Measurements from ENCODE around the gene ANKRD52. TPM values are rescaled to one million over a fixed set of nuclear protein-coding genes. Genes with fewer than 3 reads are reported as not detected.
A peak's percentile ranks its signal among the peaks of the same experiment; 100 is the strongest.

Gene ANKRD52
- total RNA-seq, 1 donor from 2014 or later, result 64.6 TPM

DNA sequence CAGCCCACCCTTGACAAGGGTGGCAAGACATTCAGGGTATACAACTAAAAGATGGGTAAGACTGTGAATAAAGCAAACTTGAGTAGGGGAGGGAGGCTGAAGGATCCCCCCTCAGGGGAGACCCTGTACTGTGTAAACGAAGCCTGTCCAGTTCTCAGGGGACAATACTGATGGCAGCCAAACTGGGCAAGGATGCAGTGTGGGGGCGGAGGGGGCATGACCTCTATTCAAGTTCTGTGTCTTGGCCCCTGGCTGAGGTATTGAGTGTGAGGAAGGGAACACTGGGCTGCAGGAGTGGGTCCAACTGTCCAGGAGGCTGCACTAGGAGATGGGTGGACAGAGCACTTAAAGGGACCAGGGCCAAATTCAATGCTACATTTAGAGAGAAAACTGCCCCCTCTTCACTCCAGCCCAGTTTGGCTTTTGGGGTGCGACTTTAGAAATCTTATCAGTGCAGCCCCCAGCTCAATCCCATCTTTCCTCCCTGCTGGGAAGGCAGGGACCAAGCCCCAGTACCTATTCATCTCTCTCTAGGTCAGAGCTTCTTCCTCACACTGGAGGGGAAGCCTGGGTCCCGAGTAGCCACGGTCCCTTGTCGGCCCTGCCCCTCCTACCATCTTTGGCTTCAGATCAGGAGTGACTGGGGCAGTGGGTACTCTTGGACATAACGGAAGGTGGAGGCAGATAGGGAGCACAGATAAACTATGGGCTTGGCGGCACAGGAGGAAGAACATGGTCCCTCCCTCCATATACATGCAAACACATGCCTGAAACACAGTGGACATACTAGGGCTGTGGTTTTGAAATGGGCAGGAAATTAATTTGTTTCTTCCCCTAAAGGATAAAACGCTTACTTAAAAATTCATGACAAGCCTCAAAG, 16.5 kb downstream of the ANKRD52 start:
- no peak for DNase-seq (ENCODE audit: low spot score)

- no peak for DNase-seq (ENCODE audit: low spot score)
Measured at GRCh38 chr12:56237552-56237951, 20.6 kb downstream of the ANKRD52 start.

- DNase-seq (ENCODE audit: low spot score), result no peak
Measured at GRCh38 chr12:56236985-56237384, 21.2 kb downstream of the ANKRD52 start.

- DNase-seq (ENCODE audit: low spot score), result no peak
Measured at GRCh38 chr12:56236091-56236490, 22.1 kb downstream of the ANKRD52 start.

DNA sequence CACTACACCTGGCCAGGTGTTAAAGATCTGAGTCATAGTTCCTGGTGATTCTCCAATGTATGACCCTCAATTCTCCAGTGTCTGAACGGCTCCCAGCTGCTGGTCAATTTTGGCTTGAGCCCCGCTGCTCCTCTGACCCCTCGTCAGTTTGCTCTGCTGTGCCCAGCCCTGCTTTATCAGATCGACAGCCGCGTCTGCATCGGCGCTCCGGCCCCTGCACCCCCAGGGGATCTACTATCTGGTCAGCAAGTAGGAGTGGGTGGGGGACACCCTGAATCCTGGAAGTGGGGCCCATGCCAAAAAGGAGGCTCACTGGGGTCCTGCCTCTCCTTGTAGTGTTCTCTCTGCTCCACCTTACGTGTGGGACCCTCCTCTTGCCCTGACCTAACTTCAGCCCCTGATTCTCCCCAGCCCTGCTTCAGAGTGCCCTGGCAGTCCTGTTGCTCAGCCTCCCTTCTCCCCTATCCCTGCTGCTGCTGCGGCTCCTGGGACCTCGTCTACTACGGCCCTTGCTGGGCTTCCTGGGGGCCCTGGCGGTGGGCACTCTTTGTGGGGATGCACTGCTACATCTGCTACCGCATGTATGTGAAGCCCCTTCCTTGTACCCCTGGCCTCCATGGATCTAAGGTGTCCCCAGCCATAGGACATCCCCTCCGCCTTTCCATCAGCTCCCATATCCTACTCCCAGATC, 23.3 kb downstream of the ANKRD52 start:
- DNase-seq (ENCODE audit: low spot score), result no peak

DNA sequence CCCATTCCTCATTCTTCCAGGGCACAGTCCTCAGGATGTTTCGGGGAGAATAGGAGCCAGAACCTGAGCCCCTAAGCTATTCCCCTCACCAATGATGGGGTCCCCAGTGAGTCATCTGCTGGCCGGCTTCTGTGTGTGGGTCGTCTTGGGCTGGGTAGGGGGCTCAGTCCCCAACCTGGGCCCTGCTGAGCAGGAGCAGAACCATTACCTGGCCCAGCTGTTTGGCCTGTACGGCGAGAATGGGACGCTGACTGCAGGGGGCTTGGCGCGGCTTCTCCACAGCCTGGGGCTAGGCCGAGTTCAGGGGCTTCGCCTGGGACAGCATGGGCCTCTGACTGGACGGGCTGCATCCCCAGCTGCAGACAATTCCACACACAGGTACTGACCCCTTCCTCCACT, 27.0 kb downstream of the ANKRD52 start:
- no peak for DNase-seq (ENCODE audit: low spot score)

DNA sequence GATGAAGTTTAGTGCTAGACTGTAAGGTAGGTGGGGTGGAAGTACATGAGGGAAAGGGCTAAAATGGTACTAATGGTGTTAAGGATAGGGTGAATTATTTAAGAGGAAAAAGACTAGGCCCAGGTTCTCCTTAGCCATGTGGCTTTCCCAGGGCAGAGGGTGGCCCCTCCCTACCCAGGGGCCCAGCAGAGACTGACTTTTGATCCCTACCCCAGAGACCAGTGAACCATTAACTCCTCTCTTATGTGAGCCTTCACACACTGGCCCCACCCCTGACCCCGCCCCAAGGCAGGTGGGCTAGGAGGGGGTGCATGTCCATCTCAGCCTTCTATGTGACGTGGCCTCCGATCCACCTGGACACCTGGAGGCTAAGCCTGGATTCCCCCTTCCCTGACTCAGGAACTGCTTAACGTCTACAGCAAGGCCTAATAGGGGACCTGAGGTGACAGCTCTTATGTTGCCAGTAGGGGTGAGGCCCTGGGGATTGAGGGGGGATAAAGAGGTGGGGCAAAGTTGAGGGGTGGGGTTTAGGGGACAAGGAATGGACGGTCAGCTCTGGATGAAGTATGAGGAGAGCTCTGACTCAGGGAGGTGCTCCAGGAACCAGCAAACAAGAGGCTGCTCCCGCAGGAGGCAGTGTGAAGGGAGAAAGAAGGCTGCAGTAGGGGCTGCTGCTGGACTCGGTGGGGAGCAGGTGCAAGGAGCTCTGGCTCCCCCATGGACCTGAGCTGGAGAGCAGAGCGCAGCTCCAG, 27.6 kb downstream of the ANKRD52 start:
- no peak for DNase-seq (ENCODE audit: low spot score)

DNA sequence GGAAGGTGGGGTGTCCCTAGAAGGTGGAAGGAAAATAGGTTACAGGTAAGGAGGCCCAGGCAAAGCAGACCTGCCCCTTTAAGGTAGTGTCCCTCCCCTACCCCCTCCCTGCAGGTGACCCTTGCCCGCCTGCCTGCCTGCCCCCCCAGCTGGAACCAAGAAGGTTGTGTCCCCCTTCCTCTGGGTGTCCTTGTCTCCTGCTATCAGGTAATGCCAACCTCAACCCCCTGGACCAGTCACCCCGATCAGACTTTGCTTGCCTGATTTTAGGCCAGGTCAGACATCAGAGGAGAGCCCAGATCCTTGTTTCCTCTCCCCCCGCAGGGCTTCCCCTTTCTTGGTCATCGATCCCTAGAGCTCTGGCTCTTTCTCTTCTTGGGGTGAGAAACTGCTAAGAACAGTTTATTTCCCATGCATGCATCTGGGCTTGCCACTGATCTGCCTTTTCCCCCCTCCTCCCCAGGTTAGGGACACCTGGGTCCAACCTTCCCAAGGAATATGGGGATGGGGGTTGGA, 28.2 kb downstream of the ANKRD52 start, which contains the start of gene SLC39A5:
Gene SLC39A5, plus strand, starts transcription at position 136 of the 516 bp plus-strand sequence. CDS start 1,224 bp downstream, outside the sequence.
- DNase-seq (ENCODE audit: low spot score), result no peak

GRCh38 chr12:56229082-56229481, 29.1 kb downstream of the ANKRD52 start:
- no peak for DNase-seq (ENCODE audit: low spot score)

DNA sequence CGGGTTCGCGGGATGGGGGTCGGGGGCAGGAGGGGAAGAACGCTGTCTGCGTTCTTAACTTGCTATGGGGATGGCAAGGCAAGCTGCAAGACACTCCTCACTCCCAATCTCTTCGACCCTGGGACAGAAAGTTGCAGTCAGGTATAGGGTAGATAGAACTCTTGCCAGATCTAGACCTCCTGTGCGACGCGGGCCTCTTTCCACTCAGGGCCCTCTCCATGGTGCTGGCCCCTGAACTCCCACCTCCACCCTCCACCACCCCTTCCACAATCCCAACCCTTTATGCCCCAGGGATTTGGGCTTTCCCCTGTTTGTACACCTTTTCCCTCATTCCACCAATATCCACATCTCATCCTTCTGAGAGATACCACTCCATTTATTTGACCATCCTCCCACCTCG, 33.2 kb downstream of the ANKRD52 start:
- no peak for DNase-seq (ENCODE audit: low spot score)

GRCh38 chr12:56224102-56224701, 34.0 kb downstream of the ANKRD52 start, which contains the start of gene NABP2:
TSS of gene NABP2 (plus strand) at chr12:56224342. CDS start at chr12:56224857, 515 bp downstream.
- DNase-seq (ENCODE audit: low spot score), result peak; percentile 98

DNA sequence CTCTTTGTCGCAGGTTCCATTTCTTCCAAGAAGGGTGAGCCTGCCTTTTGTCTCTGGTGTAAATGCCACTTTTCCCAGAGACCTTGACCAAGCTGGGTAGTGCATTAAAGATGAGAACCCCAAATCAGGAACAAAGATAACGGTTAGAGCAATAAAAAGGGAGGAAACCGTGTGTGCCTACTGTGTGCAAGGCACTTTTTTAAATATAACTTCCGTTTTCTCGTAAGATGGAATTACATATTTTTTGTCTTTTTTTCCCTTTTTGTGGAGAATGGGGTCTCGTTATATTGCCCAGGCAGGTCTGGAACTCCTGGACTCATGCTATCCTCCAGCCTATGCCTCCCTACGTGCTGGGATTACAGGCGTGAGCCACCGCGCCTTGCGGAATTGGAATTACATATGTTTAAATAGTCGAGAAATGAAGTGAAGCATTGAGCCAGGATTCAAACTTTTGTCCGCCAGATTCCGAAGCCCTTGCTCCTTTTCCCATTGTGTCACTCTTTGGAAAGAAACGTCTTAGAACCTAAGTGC, 34.5 kb downstream of the ANKRD52 start:
- no peak for DNase-seq (ENCODE audit: low spot score)

GRCh38 chr12:56222531-56222895, 35.7 kb downstream of the ANKRD52 start:
- no peak for DNase-seq (ENCODE audit: low spot score)

DNA sequence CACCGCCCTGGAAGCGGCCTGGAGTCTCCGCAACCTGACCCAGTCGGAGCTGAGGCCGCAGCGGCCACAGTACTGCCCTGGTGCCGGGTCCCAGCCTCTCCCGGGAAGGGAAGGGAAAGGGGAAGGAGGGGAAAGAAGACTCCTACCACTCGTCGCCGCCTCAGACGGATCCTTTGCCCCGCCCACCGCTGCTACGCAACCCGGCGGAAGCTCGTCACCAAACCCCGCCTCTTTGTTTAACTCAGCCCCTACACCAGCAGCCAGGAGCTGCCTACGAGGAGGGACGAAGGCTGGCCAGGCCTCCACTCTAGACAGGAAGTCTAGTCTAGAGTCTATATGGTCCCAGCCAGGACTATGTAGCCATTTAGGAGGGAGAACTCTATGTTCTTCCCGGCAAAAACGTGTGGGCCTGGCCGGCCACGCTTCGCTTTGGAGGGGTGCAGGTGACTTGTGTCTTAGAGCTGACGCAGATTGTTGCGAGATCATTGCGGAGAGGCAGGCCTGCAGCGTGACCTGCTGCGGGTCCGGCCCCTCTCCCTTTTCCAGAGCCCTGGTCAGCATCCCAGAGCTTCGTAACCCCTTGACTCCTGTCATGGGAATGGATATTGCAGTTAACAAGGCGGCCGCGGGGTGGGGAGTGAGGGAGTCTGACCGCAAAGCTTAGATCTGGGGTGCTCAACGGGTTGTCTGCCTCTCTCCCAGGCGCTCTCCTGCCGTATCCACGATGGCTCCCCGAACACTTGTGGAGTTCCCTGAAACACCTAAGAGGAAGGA, 36.2 kb downstream of the ANKRD52 start, which contains the start of gene RNF41:
Gene RNF41, minus strand, starts transcription at position 166 of the 774 bp plus-strand sequence. CDS start 7,875 bp downstream, outside the sequence.
- peak; percentile 98 for DNase-seq (ENCODE audit: low spot score)

GRCh38 chr12:56221232-56221756, 36.9 kb downstream of the ANKRD52 start:
- DNase-seq (ENCODE audit: low spot score), result peak; percentile 64

DNA sequence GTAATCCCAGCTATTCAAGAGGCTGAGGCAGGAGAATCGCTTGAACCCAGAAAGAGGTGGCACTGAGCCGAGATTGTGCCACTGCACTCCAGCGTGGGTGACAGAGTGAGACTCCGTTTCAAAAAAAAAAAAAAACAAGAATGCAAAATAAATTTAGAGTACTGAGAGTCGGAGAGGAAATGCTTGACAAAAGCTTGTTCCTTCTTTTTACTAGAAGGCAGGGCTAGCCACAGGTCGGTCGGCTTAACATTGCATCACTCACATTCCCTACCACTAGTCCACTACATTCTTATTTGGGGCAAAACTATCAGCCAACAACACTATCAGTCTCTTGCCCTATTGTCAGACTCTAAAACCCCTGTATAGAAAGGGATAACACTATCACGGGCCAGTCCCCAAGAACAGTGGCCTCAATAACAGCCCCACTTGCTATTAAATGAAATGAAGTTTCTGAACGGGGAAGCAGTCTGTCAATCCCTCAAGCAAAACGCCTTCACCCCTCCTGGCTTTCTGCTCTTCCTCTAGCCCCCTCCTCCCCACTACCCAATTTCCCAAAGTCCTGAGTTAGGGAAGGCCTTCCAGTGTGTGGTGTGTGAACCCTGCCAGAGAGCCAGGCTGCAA, 37.5 kb downstream of the ANKRD52 start:
- DNase-seq (ENCODE audit: low spot score), result no peak

DNA sequence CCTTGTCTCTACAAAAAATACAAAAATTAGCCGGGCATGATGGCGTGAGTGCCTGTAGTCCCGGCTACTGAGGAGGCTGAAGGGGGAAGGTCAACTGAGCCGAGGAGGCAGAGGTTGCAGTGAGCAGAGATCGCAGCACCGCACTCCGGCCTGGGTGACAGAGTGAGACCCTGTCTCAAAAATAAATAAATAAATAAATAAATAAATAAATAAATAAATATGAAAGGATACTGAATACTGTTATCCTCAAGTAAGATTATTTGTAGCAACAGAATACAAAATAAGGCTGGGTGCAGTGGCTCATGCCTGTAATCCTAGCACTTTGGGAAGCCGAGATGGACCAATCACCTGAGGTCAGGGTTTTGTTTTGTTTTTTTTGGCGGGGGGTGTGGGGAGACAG, 38.3 kb downstream of the ANKRD52 start:
- DNase-seq (ENCODE audit: low spot score), result no peak

DNA sequence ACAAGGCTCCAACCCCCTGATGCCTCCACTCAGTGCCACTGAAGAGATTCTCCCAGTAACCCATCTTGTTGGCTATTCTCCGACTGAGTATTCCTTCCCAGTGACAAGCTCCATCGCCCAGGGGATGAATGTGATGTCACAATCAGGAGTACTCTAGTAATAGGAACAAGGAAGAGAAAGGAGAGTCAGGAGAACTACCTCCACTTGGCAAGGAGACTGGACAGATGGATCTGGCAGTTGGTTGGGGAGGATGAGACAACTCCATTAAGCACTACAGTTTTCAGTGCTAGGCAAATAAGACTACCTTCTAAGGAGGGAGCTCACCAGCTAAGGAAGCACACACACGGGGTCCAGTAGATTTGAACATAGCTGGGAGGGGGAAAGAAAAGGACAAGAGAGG, 41.7 kb downstream of the ANKRD52 start:
- DNase-seq (ENCODE audit: low spot score), result no peak

DNA sequence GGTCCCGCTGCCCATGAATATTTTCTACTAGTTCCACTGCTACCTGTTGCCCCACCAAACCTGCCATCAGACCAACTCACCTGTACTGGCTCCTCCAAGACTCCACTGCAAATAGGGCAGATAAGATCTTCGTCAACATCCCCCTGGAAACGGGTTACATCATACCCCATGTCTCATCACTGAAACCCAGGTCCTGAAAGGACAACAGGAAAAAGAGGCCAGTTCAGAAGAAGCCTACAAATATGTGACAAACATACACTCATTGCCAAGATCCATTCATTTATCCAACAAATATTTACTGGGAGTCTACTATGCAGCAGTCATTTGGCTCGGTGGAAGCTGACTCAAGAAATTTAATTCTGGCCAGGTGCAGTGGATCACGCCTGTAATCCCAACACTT, 44.3 kb downstream of the ANKRD52 start:
- no peak for DNase-seq (ENCODE audit: low spot score)

DNA sequence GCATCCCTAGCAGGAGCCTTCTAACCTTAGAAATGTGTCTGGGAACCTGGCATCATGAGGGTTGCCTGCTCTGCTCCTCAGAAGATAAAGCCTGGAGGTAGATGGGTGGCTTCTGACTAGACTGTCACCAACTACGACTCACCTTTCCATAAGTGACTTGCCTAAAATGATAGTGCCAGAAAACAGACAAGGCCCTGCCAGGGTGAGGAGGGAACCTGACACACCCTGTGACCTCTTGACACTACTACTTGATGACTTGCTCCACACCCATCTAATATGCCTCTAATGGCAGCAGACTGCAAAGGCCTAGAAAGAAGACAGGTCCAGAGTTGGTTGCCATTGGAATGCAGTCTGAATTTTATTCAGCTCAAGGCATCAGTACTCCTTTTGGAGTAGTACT, 45.8 kb downstream of the ANKRD52 start:
- no peak for DNase-seq (ENCODE audit: low spot score)

Data from mucosa of gallbladder (tissue), 1 donor.